GM04504 (cell line): ENCODE results near the gene RGS12.

Experiments used
- DNase-seq: peaks from one replicate; pipeline ENCODE4 v3.0.0-alpha.2; 2012; ENCODE audit warnings: low read depth

The RGS12 gene

GRCh38 chr4:3292571-3293400 lies at the start of gene RGS12:
Gene RGS12 (plus strand): TSS chr4:3293021. CDS start chr4:3316171, 23,150 bp downstream.
- peak; percentile 81 for DNase-seq

GRCh38 chr4:3243136-3243780 lies 49.6 kb upstream of the RGS12 start:
- no peak for DNase-seq

DNA sequence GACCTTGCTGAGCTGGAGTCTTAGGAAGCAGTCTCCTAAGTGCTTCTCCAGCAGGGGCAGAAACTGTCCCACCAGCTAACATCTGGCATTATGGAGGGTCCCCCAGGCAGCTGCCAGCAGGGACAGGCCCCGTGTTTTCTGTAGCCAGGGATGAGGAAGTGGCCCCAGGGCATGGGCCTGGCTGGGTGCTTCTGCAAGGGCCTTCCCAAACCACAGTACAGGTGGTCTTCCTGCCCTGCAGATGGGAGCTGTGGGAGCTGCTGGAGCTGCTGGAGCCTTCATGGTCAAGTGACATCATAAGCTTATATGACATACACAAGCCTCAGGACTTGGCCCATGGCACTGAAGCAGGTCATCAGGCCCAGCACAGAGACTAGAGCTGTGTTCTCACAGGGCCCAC lies 48.8 kb upstream of the RGS12 start:
- no peak for DNase-seq

GRCh38 chr4:3244747-3245146 lies 48.1 kb upstream of the RGS12 start:
- DNase-seq = no peak

GRCh38 chr4:3245676-3246075 lies 47.1 kb upstream of the RGS12 start:
- no peak for DNase-seq

DNA sequence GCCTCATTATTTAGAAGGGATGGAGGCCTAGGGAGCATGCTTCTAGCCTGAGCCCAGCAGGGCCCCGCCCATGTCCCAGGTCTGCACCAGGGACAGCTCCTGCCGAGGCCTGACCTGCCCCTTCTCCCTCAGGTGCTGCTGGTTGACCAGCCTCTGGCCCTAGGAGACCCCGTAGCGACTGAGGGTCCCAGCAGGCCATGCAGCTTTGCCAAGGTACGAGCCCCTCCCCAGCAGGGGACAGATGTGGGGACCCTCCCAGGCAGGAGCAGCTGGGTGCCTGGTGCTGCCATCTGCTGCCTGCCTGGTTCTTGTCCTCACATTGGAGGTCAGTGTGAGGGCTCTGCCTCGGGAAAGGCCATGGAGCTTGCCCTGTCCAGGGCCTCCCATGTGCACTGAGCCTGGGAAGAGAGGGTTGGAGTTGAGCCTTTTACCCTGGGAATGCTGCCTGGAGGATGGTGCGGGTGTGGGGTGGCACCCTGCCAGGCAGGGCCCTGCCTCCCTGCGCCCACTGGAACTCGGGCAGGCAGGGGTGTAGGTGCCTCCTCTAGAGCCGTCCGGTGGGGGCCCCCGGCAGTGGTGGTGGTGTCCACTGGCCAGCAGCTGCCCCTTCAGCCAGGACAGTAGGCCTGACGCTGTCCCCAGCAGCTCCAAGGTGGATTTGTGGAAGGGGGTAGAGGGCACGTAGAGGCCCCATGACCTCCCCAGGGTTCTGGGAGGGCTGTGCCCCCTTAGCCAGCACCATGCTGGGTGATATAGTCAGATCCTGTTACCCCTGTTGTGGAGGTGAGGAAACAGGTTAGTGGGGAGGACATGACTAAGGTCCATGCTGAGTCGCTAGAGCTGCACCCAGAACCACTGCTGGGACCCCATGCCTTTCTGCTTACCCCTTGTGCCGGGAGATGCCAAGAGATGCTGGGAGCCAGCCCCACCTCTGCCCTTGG lies 46.1 kb upstream of the RGS12 start:
- no peak for DNase-seq

GRCh38 chr4:3247399-3248177 lies 45.2 kb upstream of the RGS12 start:
- no peak for DNase-seq

DNA sequence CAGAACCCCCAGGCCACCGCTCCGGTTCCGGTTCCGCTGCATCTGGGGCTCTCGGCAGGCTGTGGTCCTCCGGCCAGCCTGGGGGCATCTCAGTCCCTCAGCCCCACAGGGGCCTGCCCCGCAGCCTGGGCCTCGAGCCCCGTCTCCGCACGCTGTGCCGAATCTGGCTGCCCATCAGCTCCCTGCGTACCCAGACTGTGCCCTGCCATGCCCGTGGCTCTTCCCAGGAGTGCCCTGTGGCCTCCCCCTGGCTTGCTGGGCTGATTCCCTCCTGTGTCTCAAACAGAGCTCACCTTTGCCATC lies 44.7 kb upstream of the RGS12 start:
- DNase-seq = no peak

DNA sequence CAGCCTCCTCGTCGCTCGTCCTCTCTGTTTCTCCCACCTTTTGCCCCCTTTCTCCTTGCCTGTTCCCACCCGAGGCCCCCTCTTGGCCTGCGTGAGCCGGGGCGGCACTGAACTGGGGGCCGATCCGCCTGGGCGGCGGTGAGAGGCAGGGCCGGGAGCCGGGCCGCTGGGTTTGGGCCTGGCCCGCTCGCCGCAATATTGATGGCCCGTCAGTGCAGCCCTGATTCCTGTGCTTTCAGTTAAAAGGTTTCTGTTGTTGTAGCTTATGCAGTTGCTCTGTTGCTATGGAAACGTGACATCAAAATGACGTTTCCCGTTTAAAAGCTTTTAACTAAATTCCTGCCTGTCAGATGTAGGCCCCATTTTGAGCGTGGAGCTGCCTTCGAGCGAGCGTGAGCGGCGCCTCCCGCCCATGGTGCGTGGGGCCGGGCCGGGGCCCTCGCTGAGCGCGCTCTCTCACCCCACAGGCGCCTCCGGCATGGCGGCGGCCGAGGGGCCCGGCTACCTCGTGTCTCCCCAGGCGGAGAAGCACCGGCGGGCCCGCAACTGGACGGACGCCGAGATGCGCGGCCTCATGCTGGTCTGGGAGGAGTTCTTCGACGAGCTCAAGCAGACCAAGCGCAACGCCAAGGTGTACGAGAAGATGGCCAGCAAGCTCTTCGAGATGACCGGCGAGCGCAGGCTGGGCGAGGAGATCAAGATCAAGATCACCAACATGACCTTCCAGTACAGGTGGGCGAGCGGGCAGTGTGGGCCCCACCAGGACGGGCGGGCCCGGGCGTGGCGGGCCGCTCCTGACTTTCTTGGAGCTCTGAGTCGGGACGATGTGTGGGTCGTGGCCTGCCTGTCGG lies 43.8 kb upstream of the RGS12 start, which contains the start of gene MSANTD1:
TSS of gene MSANTD1 (plus strand) at position 349 of the 851 bp plus-strand sequence. CDS start at position 413, 64 bp downstream.
- DNase-seq = no peak

- no peak for DNase-seq
Measured at GRCh38 chr4:3249711-3250437, 42.9 kb upstream of the RGS12 start.

DNA sequence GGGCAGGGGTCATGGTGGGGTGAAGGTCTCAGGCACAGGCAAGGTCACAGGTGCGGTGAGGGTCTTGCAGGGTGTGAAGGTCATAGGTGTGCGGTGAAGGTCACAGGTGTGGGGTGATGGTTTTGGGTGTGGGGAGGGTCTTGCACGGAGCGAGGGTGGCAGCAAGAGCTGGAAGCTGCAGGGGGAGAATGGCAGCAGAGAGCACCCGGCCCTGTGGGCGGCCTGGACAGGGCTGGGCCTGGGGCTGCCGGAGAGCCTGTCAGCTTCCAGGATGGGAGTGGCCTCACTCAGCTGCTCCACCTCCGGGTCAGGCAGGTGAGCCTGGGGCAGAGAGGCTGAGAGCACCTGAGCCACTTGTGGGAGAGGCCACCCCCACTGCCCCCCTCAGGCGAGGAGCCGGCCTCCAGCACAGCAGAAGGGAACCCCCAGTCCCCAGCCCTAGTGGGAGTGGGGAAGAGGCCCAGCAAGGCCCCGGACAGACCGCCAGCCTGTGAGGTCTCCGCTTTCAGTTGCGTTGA lies 42.3 kb upstream of the RGS12 start:
- no peak for DNase-seq

DNA sequence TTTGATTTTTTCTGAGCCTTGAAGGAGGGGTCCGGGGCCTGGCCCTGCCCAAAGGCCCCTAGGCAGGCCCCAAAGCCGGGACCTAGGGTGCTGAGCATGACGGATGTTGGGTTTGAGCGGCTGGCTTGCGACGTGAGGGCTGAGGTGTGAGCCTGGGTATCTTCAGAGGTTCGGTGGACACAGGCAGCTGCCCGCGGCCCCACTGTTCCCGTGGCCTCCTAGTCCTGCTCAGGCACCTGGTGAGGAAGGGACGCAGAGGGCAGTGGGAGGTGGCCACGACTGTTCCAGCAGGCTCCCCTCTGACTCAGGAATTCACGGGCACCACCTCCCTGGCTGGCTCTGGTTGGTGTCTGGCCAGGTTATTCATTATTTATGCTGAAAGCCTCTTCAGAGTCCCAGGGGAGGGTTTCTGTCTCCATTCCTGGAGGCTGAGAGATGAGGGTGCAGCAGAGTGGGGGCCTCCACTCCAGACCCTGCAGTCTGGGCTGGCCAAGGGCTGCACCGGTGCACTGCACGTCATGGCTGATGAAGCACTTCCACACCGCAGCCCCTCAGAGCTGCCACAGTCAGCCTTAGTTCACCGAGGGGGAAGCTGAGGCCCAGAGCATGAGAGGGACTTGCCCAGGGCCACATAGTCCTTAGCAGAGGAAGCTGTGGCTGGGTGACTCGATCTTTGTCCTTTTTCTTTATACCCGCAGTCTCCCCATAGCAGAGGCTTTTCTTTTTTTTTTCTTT lies 41.7 kb upstream of the RGS12 start:
- DNase-seq = no peak

DNA sequence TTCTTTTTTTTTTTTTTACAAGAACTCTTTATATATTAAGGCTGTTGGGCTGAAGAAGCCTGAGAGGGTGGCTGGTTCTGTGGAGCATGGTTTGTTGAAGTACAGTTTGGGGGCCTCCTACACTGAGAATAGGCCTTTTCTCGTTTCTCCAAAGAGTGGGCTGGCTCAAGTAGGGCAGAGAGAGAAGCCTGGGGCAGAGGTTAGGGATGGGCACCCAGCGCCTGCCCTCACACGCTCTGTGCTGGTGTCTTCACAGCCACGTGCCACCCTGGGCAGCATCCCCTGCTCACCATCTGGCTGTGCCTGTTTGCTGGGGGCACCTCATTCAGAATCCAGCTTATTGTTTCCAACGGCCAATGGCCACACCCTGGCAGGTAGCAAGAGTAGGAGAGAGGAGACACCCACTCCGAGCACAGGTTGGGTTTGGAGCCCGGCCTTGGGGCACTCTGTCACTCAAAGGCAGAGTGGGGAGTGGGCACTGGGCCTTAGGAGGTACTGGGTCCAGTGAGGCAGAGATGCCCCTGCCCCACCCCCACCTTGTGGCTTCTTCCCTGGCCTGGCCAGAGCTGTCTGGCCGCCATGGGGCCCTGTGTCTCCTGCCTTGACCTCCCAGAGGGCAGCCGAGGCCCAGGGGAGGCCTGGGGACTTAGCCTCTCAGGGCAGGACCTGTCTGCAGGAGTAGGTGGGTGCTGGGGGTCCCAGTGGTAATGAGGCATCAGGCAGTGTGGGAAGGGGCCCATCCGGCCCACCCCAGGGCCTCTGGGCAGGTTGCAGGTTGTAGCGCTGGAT lies 40.9 kb upstream of the RGS12 start:
- no peak for DNase-seq

- DNase-seq = no peak
Measured at GRCh38 chr4:3252480-3252828, 40.4 kb upstream of the RGS12 start.

DNA sequence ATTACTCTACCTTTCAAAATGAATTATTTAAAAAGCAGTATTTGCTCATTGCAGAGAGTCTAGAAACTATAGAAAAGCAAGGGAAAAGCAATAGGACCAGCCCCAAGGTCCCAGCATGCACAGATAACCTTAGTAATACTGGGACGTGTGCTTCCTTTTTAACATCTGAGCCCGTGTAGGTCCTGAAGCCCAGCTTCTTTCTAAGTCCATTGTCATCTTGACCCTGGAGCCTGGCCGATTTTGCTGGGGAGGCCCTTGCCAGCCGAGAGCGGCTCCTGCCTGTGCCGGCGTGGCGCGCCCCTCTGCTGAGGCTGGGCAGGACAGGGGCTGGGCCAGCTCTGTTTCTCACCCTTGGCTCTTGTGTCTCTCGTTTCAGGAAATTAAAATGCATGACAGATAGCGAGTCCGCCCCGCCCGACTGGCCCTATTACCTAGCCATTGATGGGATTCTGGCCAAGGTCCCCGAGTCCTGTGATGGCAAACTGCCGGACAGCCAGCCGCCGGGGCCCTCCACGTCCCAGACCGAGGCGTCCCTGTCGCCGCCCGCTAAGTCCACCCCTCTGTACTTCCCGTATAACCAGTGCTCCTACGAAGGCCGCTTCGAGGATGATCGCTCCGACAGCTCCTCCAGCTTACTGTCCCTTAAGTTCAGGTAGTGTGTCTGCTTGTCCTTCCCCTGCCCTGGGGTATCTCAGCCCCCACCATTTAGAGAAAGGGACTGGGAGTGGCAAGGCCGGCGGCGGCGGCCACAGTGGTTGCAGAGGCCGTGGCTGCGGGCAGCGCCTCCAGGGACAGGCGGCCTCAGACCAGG lies 39.8 kb upstream of the RGS12 start:
- DNase-seq = no peak

DNA sequence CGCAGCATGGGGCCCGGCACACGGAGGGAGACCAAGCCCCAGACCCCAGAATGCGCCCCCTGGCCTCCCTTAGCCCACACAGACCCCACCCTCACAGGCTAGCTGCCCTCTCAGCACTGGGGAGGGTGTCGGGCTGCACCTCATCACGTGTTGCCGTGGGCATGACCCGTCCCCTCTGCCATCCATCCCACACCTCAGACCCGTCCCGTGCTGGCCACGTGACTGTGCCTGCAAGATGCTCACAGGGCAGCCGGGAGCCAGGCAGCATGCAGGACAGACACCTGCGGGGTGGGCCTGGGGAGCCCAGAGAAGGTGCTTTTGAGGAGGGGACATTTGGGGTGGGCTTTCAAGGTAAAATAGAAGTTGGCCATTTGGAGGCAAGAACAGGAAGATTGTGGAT lies 39.0 kb upstream of the RGS12 start:
- no peak for DNase-seq

DNA sequence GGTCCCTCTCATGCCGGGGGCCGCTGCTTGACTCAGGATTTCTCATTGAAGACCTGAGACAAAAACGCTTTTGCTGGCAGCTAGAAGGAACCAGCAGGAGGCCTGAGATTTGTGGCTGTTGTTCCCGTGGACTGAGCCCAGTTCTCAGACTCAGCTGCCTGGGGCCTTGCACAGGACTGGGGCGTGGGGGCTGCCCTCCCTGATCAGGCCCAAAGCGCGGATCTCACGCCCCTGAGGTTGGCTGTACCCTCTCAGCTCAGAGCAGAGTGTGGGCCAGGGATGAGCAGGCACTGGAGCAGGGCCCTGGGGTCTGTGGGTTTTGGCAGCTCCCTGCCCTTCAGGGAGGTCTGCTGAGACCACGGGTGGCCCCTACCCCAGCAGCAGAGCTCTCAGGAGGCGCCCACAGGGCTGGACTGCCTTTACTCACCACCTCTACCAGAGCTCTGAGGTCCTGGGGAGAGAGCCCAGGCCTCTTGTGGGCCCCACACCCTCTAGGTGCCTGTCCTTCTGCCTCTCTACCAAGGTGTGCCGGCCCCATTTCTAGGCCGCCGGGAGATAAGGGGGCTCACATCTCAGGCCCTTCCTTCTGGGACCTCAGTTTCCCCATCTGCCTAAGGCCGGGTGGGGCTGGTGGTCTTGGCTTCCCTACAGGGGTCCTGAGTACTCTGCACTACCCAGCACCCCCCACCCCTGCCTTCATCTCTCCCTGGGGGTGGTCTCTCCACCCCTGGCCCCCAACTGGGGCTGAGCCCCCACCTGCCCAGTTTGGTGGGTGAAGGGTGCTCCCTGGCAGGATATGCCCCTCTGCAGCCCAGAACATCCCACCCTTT lies 38.3 kb upstream of the RGS12 start:
- DNase-seq = no peak
